Glomerular endothelial cell (primary cell): Measurements from ENCODE around the gene ZNF581. TPM values are rescaled to one million over a fixed set of nuclear protein-coding genes. Genes with fewer than 3 reads are reported as not detected.

Experiments used
- DNase-seq: peaks from one replicate; pipeline ENCODE4 v3.0.0-alpha.2; 2011; ENCODE audit warnings: low read depth, low spot score; ENCODE audit errors: extremely low read depth
- total RNA-seq: library from RNA; depleted of rRNA; stranded (reverse); fragments of >200 nt; gene quantifications from 2 replicates; pipeline ENCODE4 v1.2.3, GENCODE V29; 2015

The ZNF581 gene
- total RNA-seq, 1 donor from 2014 or later = 22.8 TPM

GRCh38 chr19:55611300-55611982 is 32.0 kb upstream of the ZNF581 start:
- DNase-seq = no peak

GRCh38 chr19:55611983-55612645 is 31.3 kb upstream of the ZNF581 start:
- DNase-seq = no peak

- no peak for DNase-seq
Observed at GRCh38 chr19:55613396-55613795, 30.1 kb upstream of the ZNF581 start.

DNA sequence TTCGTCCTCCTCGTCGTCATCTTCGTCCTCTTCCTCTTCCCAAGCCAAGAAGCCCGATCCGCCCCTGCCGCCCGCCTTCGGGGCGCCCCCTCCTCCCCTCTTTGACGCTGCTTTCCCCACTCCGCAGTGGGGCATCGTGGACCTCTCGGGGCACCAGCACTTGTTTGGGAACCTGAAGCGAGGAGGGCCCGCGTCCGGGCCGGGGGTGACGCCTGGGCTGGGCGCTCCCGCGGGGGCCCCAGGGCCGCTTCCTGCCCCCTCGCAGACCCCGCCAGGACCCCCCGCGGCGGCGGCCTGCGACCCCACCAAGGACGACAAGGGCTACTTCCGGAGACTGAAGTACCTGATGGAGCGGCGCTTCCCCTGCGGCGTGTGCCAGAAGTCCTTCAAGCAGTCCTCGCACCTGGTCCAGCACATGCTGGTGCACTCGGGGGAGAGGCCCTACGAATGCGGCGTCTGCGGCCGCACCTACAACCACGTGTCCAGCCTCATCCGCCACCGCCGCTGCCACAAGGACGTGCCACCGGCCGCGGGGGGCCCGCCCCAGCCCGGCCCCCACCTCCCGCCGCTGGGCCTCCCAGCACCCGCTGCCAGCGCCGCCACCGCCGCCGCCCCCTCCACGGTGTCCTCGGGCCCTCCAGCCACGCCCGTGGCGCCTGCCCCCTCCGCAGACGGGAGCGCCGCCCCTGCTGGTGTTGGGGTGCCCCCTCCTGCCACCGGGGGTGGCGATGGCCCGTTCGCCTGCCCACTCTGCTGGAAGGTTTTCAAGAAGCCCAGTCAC is 29.3 kb upstream of the ZNF581 start:
- no peak for DNase-seq

DNA sequence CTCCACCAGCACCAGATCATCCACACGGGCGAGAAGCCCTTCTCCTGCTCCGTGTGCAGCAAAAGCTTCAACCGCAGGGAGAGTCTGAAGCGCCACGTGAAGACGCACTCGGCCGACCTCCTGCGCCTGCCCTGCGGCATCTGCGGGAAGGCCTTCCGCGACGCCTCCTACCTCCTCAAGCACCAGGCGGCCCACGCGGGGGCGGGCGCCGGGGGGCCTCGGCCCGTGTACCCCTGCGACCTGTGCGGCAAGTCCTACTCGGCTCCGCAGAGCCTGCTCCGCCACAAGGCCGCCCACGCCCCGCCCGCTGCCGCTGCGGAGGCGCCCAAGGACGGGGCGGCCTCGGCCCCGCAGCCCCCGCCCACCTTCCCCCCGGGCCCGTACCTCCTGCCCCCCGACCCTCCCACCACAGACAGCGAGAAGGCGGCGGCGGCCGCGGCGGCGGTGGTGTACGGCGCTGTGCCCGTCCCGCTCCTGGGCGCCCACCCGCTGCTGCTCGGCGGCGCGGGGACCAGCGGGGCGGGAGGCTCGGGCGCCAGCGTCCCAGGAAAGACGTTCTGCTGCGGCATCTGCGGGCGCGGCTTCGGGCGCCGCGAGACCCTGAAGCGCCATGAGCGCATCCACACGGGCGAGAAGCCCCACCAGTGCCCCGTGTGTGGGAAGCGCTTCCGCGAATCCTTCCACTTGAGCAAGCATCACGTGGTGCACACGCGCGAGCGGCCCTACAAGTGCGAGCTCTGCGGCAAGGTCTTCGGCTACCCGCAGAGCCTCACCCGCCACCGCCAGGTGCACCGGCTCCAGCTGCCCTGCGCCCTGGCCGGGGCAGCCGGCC is 28.5 kb upstream of the ZNF581 start:
- DNase-seq = no peak

GRCh38 chr19:55615543-55616394 is 27.7 kb upstream of the ZNF581 start:
- no peak for DNase-seq

DNA sequence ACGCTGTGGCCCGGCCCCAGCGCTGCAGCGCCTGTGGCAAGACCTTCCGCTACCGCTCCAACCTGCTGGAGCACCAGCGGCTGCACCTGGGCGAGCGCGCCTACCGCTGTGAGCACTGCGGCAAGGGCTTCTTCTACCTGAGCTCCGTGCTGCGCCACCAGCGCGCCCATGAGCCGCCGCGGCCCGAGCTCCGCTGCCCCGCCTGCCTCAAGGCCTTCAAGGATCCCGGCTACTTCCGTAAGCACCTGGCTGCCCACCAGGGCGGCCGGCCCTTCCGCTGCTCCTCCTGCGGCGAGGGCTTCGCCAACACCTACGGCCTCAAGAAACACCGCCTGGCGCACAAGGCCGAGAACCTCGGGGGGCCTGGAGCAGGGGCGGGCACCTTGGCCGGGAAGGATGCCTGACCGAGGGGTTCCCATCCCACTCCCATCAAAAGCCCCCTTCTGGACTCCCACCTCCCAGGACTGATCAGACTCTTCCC is 27.0 kb upstream of the ZNF581 start:
- no peak for DNase-seq

DNA sequence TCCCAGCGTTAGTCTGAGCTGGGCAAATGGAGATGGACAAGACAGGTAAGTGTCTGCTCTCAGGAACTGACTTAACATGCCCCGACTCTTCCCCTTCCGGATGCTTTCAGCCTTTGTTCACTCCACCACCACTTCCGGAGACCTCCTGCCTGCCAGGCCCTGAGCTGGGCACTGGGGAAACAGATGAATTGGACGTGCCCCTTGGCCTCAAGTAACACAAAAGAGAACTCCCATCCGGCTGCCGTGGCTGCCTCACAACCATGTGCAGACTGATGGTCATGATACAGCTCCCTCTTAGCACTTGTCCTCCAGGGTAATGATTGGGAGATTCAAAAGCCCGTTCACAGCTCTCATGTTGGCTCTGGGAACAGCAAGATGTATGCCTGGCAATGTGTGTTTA is 26.0 kb upstream of the ZNF581 start:
- DNase-seq = no peak

DNA sequence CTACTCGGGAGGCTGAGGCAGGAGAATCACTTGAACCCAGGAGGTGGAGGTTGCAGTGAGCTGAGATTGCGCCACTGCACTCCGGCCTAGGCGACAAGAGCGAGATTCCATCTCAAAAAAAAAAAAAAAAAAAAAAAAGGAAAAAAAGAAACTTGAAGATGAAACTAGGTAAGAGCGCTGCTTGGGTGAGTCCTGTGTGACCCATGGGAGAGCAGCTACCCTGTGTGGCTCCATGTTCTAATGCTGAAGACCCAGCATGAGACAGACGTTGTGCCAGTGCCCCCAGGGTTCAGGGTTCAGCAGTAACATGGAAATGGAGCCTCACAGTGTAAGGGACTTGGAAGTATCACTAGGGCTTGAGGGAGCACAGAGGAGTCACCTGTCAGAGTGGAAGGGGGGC is 25.0 kb upstream of the ZNF581 start:
- no peak for DNase-seq

DNA sequence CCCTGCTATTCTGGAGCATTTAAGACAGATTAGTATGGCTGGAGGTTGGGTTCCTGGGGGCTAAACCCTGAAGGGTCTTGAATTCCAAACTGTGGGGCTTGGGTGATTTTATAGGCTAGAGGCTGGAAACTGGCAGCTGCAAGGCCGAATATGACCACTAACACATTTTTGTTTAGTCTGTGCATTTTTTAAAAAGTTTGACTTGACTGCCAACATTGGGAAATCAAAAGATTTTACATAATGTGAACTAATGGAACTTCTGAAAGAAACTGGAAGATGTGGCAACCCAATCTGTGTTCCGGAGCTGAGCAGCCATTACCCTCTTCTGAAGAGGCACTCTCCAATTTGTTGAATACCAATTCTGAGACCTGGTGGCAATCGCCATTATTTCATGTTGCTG is 24.2 kb upstream of the ZNF581 start:
- no peak for DNase-seq

- no peak for DNase-seq
Observed at GRCh38 chr19:55620410-55621204, 22.8 kb upstream of the ZNF581 start.

- DNase-seq = no peak
Observed at GRCh38 chr19:55621205-55621672, 22.2 kb upstream of the ZNF581 start.

DNA sequence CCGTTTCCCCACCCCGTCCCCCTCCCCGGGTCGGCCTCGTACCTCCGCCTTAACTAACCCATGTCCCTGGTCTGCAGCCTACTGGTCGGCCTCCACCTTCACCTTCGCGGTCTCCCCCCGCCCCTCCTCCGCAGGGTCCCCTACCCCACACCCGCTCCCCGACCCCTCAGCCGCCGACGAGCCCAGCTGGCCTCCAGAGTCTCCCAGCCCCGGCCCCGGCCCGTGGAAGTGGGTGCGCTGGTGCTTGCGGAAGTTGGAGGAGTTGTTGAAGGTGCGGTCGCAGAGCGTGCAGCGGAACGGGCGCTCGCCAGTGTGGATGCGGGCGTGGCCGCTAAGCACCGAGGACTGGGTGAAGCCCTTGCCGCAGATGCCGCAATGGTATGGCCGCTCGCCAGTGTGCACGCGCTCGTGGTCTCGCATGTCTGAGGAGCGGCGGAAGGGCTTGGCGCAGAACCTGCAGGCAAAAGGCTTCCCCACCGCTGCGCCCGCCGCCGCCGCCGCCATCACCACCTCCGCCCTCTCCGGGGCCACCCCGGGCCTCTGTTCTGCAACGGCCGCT is 21.7 kb upstream of the ZNF581 start:
- DNase-seq = no peak

DNA sequence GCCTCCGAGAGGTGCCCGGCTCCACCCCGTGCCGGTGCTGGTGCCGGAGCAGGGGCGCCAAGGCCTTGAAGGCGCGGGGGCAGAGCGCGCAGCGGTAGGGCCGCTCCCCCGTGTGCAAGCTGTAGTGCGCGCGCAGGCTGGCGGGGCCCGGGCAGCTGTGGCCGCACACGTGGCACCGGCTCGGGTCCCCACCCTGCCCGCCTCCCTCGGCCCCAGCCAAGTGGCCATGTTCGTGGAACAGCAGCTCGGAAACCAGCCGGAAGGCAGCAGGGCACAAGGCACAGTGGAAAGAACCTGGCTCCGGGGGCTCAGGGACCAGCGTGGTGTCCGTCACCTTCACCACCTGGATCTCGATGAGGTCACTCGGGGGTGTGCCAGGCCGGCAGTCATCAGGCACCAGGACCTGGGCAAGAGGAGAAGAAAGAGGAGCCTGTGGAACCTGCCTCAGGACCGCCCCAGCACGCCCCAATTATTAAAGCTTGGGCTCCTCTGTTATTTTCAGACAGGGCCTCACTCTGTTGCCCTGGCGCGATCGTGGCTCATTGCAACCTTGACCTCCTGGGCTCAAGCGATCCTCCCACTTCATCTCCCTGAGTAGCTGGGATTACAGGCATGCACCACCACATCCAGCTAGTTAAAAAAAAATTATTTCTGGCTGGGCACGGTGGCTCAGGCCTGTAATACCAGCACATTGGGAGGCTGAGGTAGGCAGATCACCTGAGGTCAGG is 21.0 kb upstream of the ZNF581 start:
- no peak for DNase-seq

GRCh38 chr19:55623130-55623529 is 20.3 kb upstream of the ZNF581 start:
- DNase-seq = no peak

- DNase-seq = no peak
Observed at GRCh38 chr19:55623561-55623960, 19.9 kb upstream of the ZNF581 start.

DNA sequence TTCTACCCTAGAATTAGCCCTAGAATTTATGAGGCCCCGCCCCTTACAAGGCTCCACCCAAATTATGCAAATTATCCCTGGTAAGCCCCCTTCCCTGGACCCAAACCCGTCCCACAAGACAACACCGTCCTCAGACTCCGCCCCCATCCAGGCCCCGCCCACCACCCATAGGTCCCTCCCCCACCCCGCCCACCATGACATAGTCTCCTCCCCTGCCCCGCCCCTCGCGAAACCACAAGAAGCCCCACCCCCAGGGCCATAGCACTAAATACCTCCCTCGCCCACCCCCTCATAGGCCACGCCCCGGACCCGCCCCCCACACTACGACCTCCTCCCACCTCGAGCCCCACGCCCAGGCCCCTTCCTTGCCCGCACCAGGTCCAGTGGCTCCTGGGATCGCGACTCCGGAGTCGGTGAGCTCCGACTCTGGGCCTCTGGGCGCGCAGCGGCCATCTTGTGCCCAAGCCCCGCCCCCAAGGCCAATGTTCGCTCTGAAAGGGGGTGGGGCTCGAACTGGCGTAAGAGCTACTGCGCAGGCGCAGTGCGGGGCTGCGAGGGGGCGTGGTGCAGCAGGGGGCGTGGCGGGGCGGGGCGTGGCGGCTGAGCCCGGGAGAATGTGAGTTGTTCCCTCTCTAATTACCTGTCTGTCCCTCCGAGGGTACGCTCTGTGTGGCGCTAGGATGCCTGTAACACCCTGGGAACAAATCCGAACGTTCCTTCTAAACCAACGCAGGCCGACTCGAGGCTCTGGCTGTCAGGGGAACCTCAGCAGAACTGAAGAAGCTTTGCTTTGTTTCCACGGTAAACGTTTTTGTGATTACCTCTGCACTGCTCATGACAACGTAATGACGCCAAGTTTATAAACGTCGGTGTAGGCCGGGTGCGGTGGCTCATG is 19.1 kb upstream of the ZNF581 start, which contains the start of gene ZNF784:
Gene ZNF784 (minus strand): TSS at position 458 of the 895 bp plus-strand sequence. CDS start 5 bp downstream, at position 453.
- DNase-seq = no peak
